ENCODE measurements around the gene GPR39. TPM values are rescaled to one million over a fixed set of nuclear protein-coding genes. Genes with fewer than 3 reads are reported as not detected.

GPR39 gene
- total RNA-seq, 3 donors from 2014 or later (not counting 1 experiment from before 2014, with no cell fraction given) = not detected

DNA sequence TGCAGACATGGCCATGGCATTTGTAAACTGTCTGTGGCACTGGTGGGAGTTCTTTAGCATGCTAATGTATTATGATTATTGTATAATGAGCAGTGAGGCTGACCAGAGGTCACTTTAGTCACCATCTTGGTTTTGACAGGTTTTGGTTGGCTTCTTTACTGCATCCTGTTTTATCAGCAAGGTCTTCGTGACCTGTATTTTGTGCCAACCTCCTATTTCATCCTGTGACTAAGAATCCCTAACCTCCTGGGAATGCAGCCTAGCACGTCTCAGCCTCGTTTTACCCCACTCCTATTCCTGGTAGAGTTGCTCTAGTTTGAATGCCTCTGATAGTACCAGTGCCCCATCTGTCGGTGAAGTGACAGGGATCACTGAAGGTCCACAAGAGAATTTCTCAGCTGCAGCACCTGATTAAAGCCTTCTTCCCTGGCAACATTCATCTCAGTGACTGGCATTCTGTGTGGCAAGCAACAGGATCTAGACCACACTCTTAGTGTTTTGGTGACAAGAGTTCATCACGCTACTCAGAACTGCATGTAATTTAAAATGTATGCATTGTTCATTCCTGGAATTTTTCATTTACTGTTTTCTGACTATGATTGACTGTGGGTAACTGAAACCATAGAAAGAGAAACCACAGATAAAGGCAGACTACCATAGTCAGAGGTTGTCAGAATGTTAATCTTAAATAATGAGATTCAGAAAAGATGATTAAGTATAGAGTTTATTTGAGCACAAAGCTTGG lies 43.0 kb upstream of the GPR39 start:
- TF ChIP-seq, protein P1, sequence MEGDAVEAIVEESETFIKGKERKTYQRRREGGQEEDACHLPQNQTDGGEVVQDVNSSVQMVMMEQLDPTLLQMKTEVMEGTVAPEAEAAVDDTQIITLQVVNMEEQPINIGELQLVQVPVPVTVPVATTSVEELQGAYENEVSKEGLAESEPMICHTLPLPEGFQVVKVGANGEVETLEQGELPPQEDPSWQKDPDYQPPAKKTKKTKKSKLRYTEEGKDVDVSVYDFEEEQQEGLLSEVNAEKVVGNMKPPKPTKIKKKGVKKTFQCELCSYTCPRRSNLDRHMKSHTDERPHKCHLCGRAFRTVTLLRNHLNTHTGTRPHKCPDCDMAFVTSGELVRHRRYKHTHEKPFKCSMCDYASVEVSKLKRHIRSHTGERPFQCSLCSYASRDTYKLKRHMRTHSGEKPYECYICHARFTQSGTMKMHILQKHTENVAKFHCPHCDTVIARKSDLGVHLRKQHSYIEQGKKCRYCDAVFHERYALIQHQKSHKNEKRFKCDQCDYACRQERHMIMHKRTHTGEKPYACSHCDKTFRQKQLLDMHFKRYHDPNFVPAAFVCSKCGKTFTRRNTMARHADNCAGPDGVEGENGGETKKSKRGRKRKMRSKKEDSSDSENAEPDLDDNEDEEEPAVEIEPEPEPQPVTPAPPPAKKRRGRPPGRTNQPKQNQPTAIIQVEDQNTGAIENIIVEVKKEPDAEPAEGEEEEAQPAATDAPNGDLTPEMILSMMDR (IDR thresholded peaks at IDR 0.05) = no peak
- Histone ChIP-seq H3K4me3 (ENCODE audit: low read length) (no peak overlapping the region), H3K36me3 (ENCODE audit: control insufficient read depth, insufficient read depth, low read length) (no peaks in the 10 kb centered on the region), H3K4me1 (ENCODE audit: control insufficient read depth, insufficient read depth, low read length) (no peaks in the 10 kb centered on the region), H3K27me3 (ENCODE audit: control insufficient read depth, insufficient read depth, low read length) (no peaks in the 10 kb centered on the region), H3K27ac (ENCODE audit: low read length) (no peak overlapping the region), H3K9me3 (ENCODE audit: control insufficient read depth, insufficient read depth, low read length) (no peaks in the 10 kb centered on the region)
- intact Hi-C loops (cut with micrococcal nuclease) = no loop called here
- Mint-ChIP-seq H3K9me3 (peaks cover 0 to 3% of the 10 kb centered on the region in 2 donors), H3K4me3 (no peak overlapping the region), H3K27ac (no peak overlapping the region), H3K27me3 (ENCODE audit: low read depth in 2 of 2) (no peaks in the 10 kb centered on the region), H3K4me1 (no peaks in the 10 kb centered on the region), H3K36me3 (no peaks in the 10 kb centered on the region)
- no peak for DNase-seq
- 74% methylated on average over 5 of the region's 5 CpGs for WGBS (ENCODE audit: insufficient coverage)
- no peak for ATAC-seq

GRCh38 chr2:132374151-132374550 lies 42.5 kb upstream of the GPR39 start:
- Mint-ChIP-seq H3K27ac (no peak overlapping the region), H3K9me3 (peaks cover 0 to 3% of the 10 kb centered on the region in 2 donors), H3K36me3 (no peaks in the 10 kb centered on the region), H3K4me1 (no peaks in the 10 kb centered on the region), H3K27me3 (ENCODE audit: low read depth in 2 of 2) (no peaks in the 10 kb centered on the region), H3K4me3 (no peak overlapping the region)
- H3K4me1 ChIP-seq (ENCODE audit: control insufficient read depth, insufficient read depth, low read length) = no peaks in the 10 kb centered on the region
- ATAC-seq (no peak), DNase-seq (no peak)
- TF ChIP-seq, protein P1 (IDR thresholded peaks at IDR 0.05) = no peak
- H3K4me3 ChIP-seq (ENCODE audit: low read length) = no peak overlapping the region
- no peaks in the 10 kb centered on the region for H3K36me3 ChIP-seq (ENCODE audit: control insufficient read depth, insufficient read depth, low read length)
- intact Hi-C loops (cut with micrococcal nuclease) = no loop called here
- no peak overlapping the region for H3K27ac ChIP-seq (ENCODE audit: low read length)
- no peaks in the 10 kb centered on the region for H3K27me3 ChIP-seq (ENCODE audit: control insufficient read depth, insufficient read depth, low read length)
- no peaks in the 10 kb centered on the region for H3K9me3 ChIP-seq (ENCODE audit: control insufficient read depth, insufficient read depth, low read length)

DNA sequence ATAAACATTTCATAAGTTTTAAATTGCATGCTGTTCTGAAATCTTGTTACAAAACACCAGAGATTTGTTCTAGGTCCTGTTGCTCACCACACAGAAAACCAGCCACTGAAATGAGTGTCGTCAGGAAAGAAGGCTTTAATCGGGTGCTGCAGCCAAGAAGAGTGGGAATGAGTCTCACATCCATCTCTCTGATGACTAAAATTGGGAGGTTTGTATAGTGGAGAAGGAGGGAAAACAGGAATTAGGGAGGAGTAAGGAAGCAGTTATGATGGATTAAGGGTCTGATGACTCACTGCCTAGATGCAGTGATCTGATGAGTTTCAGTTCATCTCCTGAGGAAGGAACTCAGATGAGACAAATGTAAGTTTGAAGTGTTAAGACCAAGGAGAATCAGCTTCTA lies 42.1 kb upstream of the GPR39 start:
- Histone ChIP-seq H3K27ac (ENCODE audit: low read length) (no peak overlapping the region), H3K4me3 (ENCODE audit: low read length) (no peak overlapping the region), H3K27me3 (ENCODE audit: control insufficient read depth, insufficient read depth, low read length) (no peaks in the 10 kb centered on the region), H3K9me3 (ENCODE audit: control insufficient read depth, insufficient read depth, low read length) (no peaks in the 10 kb centered on the region), H3K36me3 (ENCODE audit: control insufficient read depth, insufficient read depth, low read length) (no peaks in the 10 kb centered on the region), H3K4me1 (ENCODE audit: control insufficient read depth, insufficient read depth, low read length) (no peaks in the 10 kb centered on the region)
- intact Hi-C loops (cut with micrococcal nuclease) = no loop called here
- H3K4me3 Mint-ChIP-seq = no peak overlapping the region
- no peaks in the 10 kb centered on the region for H3K27me3 Mint-ChIP-seq (ENCODE audit: low read depth in 2 of 2)
- no peak overlapping the region for H3K27ac Mint-ChIP-seq
- DNase-seq = no peak
- WGBS (ENCODE audit: insufficient coverage) = 94% methylated on average over 2 of the region's 2 CpGs
- TF ChIP-seq, protein P1 (IDR thresholded peaks at IDR 0.05) = no peak
- no peak for ATAC-seq
- H3K9me3 Mint-ChIP-seq = peaks cover 0 to 3% of the 10 kb centered on the region in 2 donors
- H3K36me3 Mint-ChIP-seq = no peaks in the 10 kb centered on the region
- no peaks in the 10 kb centered on the region for H3K4me1 Mint-ChIP-seq

DNA sequence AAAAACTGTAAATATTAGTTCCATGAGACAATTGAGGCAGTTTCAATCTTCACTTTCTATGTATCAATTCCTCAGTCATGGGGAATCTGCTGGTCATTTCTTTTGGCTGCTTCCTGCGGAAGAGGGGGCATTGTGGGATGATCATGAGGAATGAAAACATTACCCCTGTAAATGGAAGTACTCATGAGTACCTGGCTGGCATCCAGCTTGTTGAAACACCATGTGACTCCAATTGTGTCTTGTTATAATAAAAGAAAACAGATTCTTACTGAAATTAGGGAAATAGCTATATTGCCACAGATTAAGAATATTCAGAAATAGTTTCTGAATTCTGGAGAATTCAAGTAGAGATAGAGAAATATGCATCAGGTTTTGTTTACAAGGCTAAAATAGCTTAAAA lies 41.6 kb upstream of the GPR39 start:
- Mint-ChIP-seq H3K9me3 (peaks cover 0 to 3% of the 10 kb centered on the region in 2 donors), H3K4me3 (no peak overlapping the region), H3K27me3 (ENCODE audit: low read depth in 2 of 2) (no peaks in the 10 kb centered on the region), H3K4me1 (no peaks in the 10 kb centered on the region), H3K27ac (no peak overlapping the region), H3K36me3 (no peaks in the 10 kb centered on the region)
- H3K36me3 ChIP-seq (ENCODE audit: control insufficient read depth, insufficient read depth, low read length) = no peaks in the 10 kb centered on the region
- peaks cover 2% of the 10 kb centered on the region for H3K9me3 ChIP-seq (ENCODE audit: control insufficient read depth, insufficient read depth, low read length)
- H3K4me3 ChIP-seq (ENCODE audit: low read length) = no peak overlapping the region
- no peak overlapping the region for H3K27ac ChIP-seq (ENCODE audit: low read length)
- WGBS (ENCODE audit: insufficient coverage) = 100% methylated on average over 1 of the region's 1 CpG
- no peaks in the 10 kb centered on the region for H3K4me1 ChIP-seq (ENCODE audit: control insufficient read depth, insufficient read depth, low read length)
- ATAC-seq = no peak
- no peaks in the 10 kb centered on the region for H3K27me3 ChIP-seq (ENCODE audit: control insufficient read depth, insufficient read depth, low read length)
- no peak for DNase-seq
- TF ChIP-seq, protein P1 (IDR thresholded peaks at IDR 0.05) = no peak
- intact Hi-C loops (cut with micrococcal nuclease) = no loop called here

Data from natural killer cell (primary cell).